ENCODE measurements around the gene KIAA1671.

KIAA1671 gene

GRCh38 chr22:24950272-24950902, 2.1 kb upstream of the KIAA1671 start:
- in situ Hi-C loops (cut with HindIII; ENCODE audit: low sequenced_read_pairs) = no loop called here

DNA sequence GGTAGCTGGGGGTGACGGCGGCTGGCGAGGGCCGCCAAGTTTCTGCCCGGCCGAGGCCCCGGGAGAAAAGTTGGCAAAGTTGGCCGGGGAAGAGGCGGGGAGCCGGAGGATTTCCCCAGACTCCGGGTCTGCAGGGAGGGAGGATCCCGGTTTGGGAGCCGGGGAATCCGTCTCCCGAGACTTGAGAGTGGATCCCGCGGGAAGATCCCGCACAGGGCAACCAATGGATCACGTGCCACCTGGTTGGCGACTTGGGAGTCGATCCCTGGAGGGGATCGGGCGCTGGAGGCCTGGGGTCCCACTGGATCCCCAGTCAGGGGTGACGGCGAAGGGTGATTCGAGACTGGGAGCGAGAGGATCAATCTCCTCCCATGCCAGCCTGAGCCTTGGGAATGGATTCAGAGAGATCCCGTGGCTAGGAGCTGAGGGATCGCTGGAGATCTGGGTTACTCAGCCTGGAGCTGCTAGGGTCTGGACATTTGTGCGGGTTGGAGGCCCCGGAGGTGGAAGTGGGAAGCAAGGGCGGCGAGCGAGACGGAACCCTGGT, 394 bp downstream of the KIAA1671 start:
- in situ Hi-C loops (cut with HindIII; ENCODE audit: low sequenced_read_pairs) = no loop called here

GRCh38 chr22:24953384-24954113, 1.0 kb downstream of the KIAA1671 start:
- in situ Hi-C loops (cut with HindIII; ENCODE audit: low sequenced_read_pairs) = no loop called here

DNA sequence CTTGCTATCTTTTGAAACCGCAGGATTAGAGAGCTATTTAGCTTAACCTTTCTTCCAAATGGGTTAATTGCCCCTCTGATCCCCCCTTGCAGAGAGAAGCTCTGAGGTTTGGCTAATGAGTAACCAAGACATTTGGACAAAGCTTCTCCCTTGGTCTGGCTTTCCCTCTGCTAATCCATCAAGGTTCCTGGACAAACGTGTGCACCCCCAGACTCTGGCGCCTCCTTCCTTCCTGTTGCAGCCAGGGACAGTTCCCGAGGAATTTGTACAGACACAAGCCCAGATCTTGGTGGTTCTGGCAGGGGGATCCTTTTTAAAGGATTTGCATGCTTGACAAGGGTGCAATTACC, 1.6 kb downstream of the KIAA1671 start:
- in situ Hi-C loops (cut with HindIII; ENCODE audit: low sequenced_read_pairs) = no loop called here

DNA sequence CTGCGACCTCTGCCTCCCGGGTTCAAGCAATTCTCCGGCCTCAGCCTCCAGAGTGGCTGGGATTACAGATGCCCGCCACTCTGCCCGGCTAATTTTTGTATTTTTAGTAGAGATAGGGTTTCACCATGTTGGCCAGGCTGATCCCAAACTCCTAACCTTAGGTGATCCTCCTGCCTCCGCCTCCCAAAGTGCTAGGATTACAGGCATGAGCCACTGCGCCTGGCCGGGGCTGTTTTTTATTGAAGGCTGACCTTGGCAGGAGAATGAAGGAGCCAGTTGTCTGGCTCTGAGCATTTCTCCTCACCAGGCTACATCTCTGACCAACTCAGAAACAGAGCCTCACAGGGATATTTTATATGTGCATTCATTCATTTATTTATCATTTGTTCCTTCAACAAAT, 2.3 kb downstream of the KIAA1671 start:
- in situ Hi-C loops (cut with HindIII; ENCODE audit: low sequenced_read_pairs) = no loop called here

DNA sequence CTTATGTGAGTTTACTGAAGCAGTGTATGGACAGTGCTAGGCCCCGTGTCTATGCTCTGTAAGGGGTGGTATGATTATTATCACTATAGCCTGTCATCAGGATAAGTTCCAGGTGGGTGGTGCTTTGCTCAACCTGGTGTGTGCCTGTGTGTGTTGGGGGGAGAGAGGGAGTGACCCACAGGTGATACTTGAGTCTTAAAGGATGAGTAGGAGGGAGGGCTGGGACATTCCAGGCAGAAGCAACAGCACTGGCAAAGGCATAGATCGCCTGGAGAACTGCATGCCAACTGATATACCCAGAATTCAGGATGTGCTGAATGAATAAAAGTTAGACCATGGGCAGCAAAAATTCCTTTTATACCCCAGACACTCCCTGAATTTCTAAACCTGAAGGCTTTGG, 4.5 kb downstream of the KIAA1671 start:
- in situ Hi-C loops (cut with HindIII; ENCODE audit: low sequenced_read_pairs) = no loop called here

- in situ Hi-C loops (cut with HindIII; ENCODE audit: low sequenced_read_pairs) = no loop called here
These were observed 8.8 kb downstream of the KIAA1671 start for GRCh38 chr22:24961217-24961844.

DNA sequence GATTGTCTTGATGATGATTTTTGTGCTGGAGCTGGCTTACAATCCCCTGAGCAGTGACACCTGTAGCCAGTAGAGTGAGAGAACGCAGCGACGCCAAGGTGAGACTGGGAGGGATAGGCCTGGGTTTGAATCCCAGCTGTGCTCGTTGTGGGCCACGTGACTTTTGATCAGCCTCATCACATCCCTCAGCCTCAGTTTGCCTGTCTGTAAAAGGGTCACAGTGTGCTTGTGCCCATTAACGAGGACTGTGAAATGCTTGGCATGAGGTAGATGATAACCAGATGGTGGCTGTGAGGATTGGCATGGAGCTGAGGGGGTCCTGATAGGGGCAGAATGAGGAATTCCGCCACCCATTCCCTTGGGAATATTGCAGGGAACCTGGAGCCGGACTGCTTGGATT, 9.6 kb downstream of the KIAA1671 start:
- in situ Hi-C loops (cut with HindIII; ENCODE audit: low sequenced_read_pairs) = no loop called here

- in situ Hi-C loops (cut with HindIII; ENCODE audit: low sequenced_read_pairs) = no loop called here
These were observed 10.3 kb downstream of the KIAA1671 start for GRCh38 chr22:24962835-24963234.

DNA sequence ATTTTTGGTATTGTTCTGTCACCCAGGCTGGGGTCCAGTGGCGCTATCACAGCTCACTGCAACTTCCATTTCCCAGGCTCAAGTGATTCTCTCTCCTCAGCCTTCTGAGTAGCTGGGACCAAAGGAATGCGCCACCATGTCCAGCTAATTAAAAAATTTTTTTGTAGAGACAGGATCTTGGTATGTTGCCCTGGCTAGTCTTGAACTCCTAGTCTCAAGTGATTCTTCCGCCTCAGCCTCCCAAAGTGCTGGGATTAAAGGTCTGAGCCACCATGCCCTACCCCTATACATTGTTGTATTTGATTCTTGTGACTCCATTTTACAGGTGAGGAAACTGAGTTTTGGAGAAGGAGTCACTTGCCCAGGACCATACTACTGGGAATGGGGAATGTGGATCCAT, 11.9 kb downstream of the KIAA1671 start:
- in situ Hi-C loops (cut with HindIII; ENCODE audit: low sequenced_read_pairs) = no loop called here

DNA sequence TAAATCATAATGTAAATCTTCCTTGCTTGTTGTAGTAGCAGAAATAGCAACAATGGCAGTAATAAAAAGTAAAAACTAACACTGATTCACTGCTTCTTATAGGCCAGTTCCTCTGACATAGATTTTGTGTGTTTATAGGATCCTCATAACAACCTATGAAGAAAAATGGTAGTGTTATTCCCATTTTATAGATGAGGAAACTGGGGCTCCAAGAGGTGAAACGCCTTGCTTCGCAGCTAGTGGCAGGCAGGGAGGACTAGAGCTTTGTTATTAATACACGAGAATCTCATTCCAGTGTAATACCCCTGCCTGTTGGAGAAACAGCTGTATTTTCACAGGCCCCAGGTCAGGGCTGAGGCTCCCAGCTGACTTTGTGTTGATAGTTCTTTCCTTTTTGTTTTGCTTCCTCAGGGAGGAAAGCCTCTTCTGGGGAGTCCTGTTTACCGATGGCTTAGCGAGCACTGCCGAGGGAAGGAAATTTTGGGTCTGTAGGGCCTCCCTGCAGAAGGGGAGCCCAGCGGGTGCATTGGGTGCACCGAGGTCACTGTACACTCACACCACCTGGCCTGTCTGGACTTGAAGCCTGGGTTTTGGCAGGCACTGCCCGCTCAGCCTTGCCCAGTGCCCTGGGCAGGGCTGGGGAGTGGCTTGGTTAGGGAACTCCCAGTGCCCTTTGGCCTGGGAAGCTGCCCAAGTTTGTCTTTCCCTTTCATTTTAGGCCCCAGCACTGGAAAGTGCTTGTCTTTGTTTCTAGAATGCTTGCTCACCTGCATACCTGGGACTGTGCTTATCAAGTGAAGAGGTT, 13.5 kb downstream of the KIAA1671 start:
- in situ Hi-C loops (cut with HindIII; ENCODE audit: low sequenced_read_pairs) = no loop called here

GRCh38 chr22:24968066-24968561, 15.6 kb downstream of the KIAA1671 start:
- in situ Hi-C loops (cut with HindIII; ENCODE audit: low sequenced_read_pairs) = no loop called here

DNA sequence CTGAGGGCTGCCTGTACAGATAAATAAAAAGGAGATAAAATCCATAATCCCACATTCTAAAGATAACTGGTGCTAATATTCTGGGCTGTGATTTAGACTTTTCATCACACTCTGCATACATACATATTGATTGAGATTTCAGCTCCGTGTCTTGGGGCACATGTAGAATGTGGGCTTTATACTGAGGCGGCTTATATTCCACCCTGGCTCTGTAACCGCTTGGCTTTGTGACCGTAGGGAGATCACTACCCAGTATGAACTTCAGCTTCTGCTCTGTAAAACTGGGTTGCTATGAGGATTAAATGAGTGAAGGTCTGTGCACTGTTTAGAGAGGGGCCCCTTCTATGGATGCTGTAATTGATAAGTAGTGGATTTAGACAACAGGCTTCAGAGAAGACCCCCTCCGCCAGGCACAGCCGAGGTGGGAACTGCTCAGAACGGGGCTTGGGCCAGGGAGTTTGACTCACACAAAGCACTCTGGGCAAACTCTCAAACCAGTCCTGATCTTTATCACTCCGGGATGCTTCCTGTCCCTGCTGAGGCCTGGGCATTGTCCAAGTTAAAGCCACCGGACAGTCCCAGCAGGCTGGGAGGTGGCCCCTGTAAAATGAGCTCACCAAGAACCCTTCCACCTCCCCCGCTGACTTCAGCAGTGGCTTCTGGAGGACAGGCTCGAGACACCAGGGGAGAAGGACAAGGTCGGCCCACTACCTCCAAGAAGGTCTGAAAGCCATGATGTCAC, 17.2 kb downstream of the KIAA1671 start:
- in situ Hi-C loops (cut with HindIII; ENCODE audit: low sequenced_read_pairs) = no loop called here

DNA sequence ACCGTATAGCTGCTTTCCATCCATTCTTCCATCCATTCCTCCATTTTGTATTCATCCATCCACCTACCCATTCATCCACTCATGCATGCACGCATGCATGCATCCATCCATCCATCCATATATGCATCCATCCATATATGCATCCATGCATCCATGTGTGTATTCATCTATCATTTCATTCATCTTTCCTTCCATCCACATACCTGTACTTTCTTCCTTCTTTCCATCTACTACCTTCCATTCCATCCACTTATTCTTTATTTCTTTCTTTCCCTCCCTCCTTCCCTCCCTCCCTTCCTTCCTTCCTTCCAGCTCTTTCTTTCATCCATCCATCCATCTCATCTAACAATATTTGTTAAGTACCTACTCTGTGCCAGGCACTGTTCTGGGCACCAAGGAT, 19.9 kb downstream of the KIAA1671 start:
- in situ Hi-C loops (cut with HindIII; ENCODE audit: low sequenced_read_pairs) = no loop called here

- in situ Hi-C loops (cut with HindIII; ENCODE audit: low sequenced_read_pairs) = no loop called here
These were observed 21.4 kb downstream of the KIAA1671 start for GRCh38 chr22:24973872-24974271.

- in situ Hi-C loops (cut with HindIII; ENCODE audit: low sequenced_read_pairs) = no loop called here
These were observed 22.7 kb downstream of the KIAA1671 start for GRCh38 chr22:24975125-24975640.

DNA sequence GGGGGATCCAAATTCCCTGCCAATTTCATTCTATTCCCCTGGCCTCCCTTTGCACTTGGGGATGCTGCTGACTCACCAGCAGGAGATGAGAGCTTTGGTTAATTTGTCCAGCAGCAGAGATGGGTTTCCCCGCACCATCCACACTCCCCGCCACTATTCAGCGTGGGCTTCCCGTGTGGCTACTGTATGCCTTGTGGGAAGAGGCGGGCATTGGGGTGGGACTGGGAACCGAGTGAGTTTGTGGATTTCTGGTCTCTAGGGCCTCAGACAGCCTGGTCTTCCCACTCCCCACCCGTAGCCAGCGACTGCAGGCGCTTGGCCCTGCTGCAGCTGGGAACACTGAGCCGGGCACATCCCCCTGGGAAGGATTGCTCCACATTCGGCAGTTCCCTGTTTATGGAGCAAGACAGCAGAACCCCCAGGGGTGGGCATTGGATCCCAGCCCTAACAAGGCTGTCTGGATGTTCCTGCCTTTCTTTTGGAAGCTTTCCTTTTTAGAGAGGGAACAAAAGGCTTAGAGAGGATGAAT, 23.4 kb downstream of the KIAA1671 start:
- in situ Hi-C loops (cut with HindIII; ENCODE audit: low sequenced_read_pairs) = no loop called here

DNA sequence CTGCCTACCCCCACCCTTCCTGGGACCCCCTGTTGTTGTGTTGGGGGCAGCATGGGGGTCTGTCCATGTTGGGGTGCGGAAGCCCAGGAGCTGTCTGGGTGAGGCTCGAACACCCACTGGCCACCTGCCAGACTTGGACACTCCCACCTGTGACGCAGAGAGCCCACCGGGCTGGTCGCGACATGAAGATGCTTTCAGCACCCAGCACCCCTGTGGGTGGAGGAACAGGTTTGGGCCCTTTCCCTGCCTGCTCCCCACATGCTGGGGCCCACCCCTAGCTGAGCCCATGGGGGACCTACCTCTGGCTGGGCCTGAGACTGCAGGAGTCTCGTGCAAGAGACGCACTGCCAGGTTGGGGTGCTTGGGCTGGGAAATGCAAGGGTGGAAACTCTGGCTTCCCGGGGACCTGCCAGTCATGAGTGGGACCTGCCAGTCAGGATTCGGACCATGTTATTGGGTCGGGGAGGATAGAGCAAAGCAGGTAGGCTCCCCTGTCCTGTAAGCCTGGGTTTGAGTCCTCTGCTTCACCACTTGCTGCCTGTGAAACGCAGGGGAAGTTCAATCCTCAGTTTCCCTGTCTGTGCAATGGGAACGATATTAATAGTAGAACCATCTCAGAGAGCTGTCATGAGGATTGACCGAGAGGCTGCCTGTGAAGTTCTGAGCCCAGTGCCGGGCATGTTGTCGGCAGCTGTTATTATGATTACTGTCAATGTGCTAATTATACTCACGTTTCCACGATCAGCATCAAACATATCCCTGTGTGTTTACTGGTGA, 24.1 kb downstream of the KIAA1671 start:
- in situ Hi-C loops (cut with HindIII; ENCODE audit: low sequenced_read_pairs) = no loop called here

All from endothelial cell of hepatic sinusoid (primary cell).